HepG2 (cell line): ENCODE data around the gene SLC22A14. TPM values are rescaled to one million over a fixed set of nuclear protein-coding genes. Genes with fewer than 3 reads are reported as not detected.
A peak's percentile ranks its signal among the peaks of the same experiment; 100 is the strongest.

ENCODE experiments used
- ATAC-seq: fragments of 200-7000 bp; cut with Tn5 transposase; 3 replicates; pipeline ENCODE4 v1.9.1; 2020; ENCODE audit warnings: mild to moderate bottlenecking, moderate library complexity
- BruUV-seq: library from RNA; stranded (reverse); fragments of 400-500 nt; replicated peaks from 2 replicates; lab custom pipeline; 2021; lab: Mats Ljungman, UMichigan
- CTCF ChIA-PET: fragments of 300-600 bp; formaldehyde crosslinking; extraction: SDS; loops from one replicate; lab custom pipeline; 2021; ENCODE audit warnings: low total read pairs, inconsistent platforms, low intra/inter-chr PET ratio; lab: Yijun Ruan, JAX
- POLR2A ChIA-PET: fragments of 350-600 bp; sonication (Branson Sonifier 250); formaldehyde crosslinking; loops from one replicate; lab custom pipeline; 2020; ENCODE audit warnings: antibody characterized with exemption, inconsistent platforms; lab: Yijun Ruan, JAX
- DNase-seq: peaks from one replicate; pipeline ENCODE4 v3.0.0-alpha.2; 2015; ENCODE audit warnings: low spot score
- FAIRE-seq: peaks from 3 replicates; lab custom pipeline; 2011; peaks lifted over from hg19 to GRCh38; lab: Jason Lieb, UNC
- H2AFZ ChIP-seq: one replicate; pipeline ENCODE4 v1.6.1; 2011; ENCODE audit warnings: low read length, inconsistent platforms
- H3K27ac ChIP-seq: fragments of 300-600 bp; 3 replicates; pipeline ENCODE4 v1.8.0; 2011; ENCODE audit warnings: mixed run types, mild to moderate bottlenecking, mixed read lengths, low read length, inconsistent platforms; ENCODE audit not compliant: insufficient read depth; ENCODE audit errors: extremely low read length
- H3K27me3 ChIP-seq, 2 experiments: fragments of 200-600 bp in 1 of 2; 2 replicates in 1 of 2; 3 replicates in 1 of 2; pipeline versions ENCODE4 v1.6.0 to v1.8.0; 2011; ENCODE audit warnings: low read length in 2 of 2, mild to moderate bottlenecking in 2 of 2, moderate library complexity in 2 of 2, inconsistent platforms in 1 of 2; ENCODE audit not compliant: insufficient read depth in 2 of 2, control insufficient read depth in 1 of 2
- H3K36me3 ChIP-seq, 2 experiments: fragments of 200-600 bp in 1 of 2; replicated peaks in 1 of 2; 2 replicates in 1 of 2; 3 replicates in 1 of 2; pipeline versions ENCODE4 v1.5.1 to v1.8.0; 2011; ENCODE audit warnings: low read length in 2 of 2, inconsistent platforms in 1 of 2; ENCODE audit not compliant: insufficient read depth in 2 of 2, control insufficient read depth in 1 of 2
- H3K4me1 ChIP-seq: 2 replicates; pipeline ENCODE4 v1.5.1; 2012; ENCODE audit warnings: low read length, inconsistent platforms; ENCODE audit not compliant: insufficient read depth
- H3K4me2 ChIP-seq: 2 replicates; pipeline ENCODE4 v1.6.0; 2011; ENCODE audit warnings: low read depth, low read length, inconsistent platforms
- H3K4me3 ChIP-seq, 3 experiments: fragments of 200-600 bp in 1 of 3; sonication (generic), shearing (Covaris generic) in 1 of 3; replicated peaks in 1 of 3; 2 replicates each; pipeline ENCODE4 v1.5.1; 2011 to 2016; ENCODE audit warnings: low read length in 3 of 3, inconsistent platforms in 2 of 3, low read depth in 2 of 3, mild to moderate bottlenecking in 2 of 3, control low read depth in 1 of 3, mixed read lengths in 1 of 3; ENCODE audit not compliant: insufficient read depth in 1 of 3
- H3K79me2 ChIP-seq: one replicate; pipeline ENCODE4 v1.6.1; 2011; ENCODE audit warnings: low read length, inconsistent platforms; ENCODE audit not compliant: insufficient read depth
- H3K9ac ChIP-seq: 2 replicates; pipeline ENCODE4 v1.6.0; 2011; ENCODE audit warnings: mild to moderate bottlenecking, low read depth, low read length, inconsistent platforms; ENCODE audit not compliant: insufficient read depth
- H3K9me3 ChIP-seq: 2 replicates; pipeline ENCODE4 v1.5.1; 2012; ENCODE audit warnings: mild to moderate bottlenecking, low read length
- H4K20me1 ChIP-seq: 2 replicates; pipeline ENCODE4 v1.6.0; 2011; ENCODE audit warnings: inconsistent platforms, mild to moderate bottlenecking, low read length, moderate library complexity; ENCODE audit not compliant: insufficient read depth
- EED ChIP-seq: sonication (generic); formaldehyde crosslinking; IDR thresholded peaks from 2 replicates; pipeline ENCODE4 v1.5.0; 2020; ENCODE audit warnings: mild to moderate bottlenecking, missing genetic modification reagents
- HMGA1 ChIP-seq: sonication (generic); formaldehyde crosslinking; conservative IDR thresholded peaks from 2 replicates; pipeline ENCODE4 v1.4.0; 2020; ENCODE audit warnings: missing genetic modification reagents
- KLF15 ChIP-seq: sonication (generic); formaldehyde crosslinking; IDR thresholded peaks from 2 replicates; pipeline ENCODE4 v1.8.1; 2023; ENCODE audit warnings: borderline replicate concordance, mild to moderate bottlenecking, inconsistent platforms, missing genetic modification reagents, mixed read lengths
- KLF9 ChIP-seq: IDR thresholded peaks from 2 replicates; pipeline ENCODE4 v1.6.1; 2016; ENCODE audit warnings: low read depth
- MED8 ChIP-seq: sonication (generic); formaldehyde crosslinking; IDR thresholded peaks from 2 replicates; pipeline ENCODE4 v1.8.1; 2023; ENCODE audit warnings: mild to moderate bottlenecking, missing genetic modification reagents; ENCODE audit not compliant: insufficient replicate concordance
- NCOA2 ChIP-seq: sonication (generic); formaldehyde crosslinking; IDR thresholded peaks from 2 replicates; pipeline ENCODE4 v1.8.0; 2022; ENCODE audit warnings: inconsistent platforms
- NFE2 ChIP-seq: sonication (generic); formaldehyde crosslinking; IDR thresholded peaks from 2 replicates; pipeline ENCODE4 v1.4.0; 2020; ENCODE audit warnings: missing genetic modification reagents
- STAT5B ChIP-seq: sonication (generic); formaldehyde crosslinking; IDR thresholded peaks from 2 replicates; pipeline ENCODE4 v1.4.0; 2020; ENCODE audit warnings: missing genetic modification reagents
- TARDBP ChIP-seq: sonication (generic); formaldehyde crosslinking; IDR thresholded peaks from 2 replicates; pipeline ENCODE4 v1.8.0; 2022; ENCODE audit warnings: mild to moderate bottlenecking, missing genetic modification reagents
- TBX3 ChIP-seq: fragments of 450-650 bp; IDR thresholded peaks from 2 replicates; pipeline ENCODE4 v1.6.1; 2017; ENCODE audit warnings: antibody characterized with exemption, mild to moderate bottlenecking, inconsistent platforms, borderline replicate concordance
- THYN1 ChIP-seq: sonication (generic); formaldehyde crosslinking; IDR thresholded peaks from 2 replicates; pipeline ENCODE4 v1.8.1; 2023; ENCODE audit warnings: low read depth, mild to moderate bottlenecking, moderate library complexity, missing genetic modification reagents, borderline replicate concordance
- ZIK1 ChIP-seq: sonication (generic); formaldehyde crosslinking; IDR thresholded peaks from 2 replicates; pipeline ENCODE4 v1.5.0; 2020; ENCODE audit warnings: mild to moderate bottlenecking, low read depth, missing genetic modification reagents, borderline replicate concordance
- ZNF704 ChIP-seq: sonication (generic); formaldehyde crosslinking; IDR thresholded peaks from 2 replicates; pipeline ENCODE4 v1.8.1; 2023; ENCODE audit warnings: mild to moderate bottlenecking, inconsistent platforms, moderate library complexity, missing genetic modification reagents, borderline replicate concordance
- WGBS: methylation state at CpG from one replicate; pipeline ENCODE4 v1.1.6; 2017; ENCODE audit warnings: low lambda C conversion rate; 5-methylcytosine and 5-hydroxymethylcytosine counted together
- in situ Hi-C: cut with HindIII; loops from 2 replicates; pipeline ENCODE4 v1.10.0; 2017; ENCODE audit warnings: low pct_unique_long_range_greater_than_20kb; ENCODE audit not compliant: extremely low pct_ligation_motif_present
- intact Hi-C: fragments of 100-400 bp; cut with micrococcal nuclease; formaldehyde crosslinking; loops from one replicate; pipeline ENCODE4 v1.10.0; 2022; ENCODE audit not compliant: unreplicated experiment
- polyA plus RNA-seq, 8 experiments: library from polyadenylated mRNA; depleted of rRNA in 3 of 8; stranded (reverse) in 7 of 8; unstranded in 1 of 8; fragments of >200 nt; fragmentation: Illumina TruSeq in 4 of 8; extraction: Trizol in 4 of 8; gene quantifications; 2 replicates each; pipeline versions ENCODE4 v1.2.1 to v1.2.3, GENCODE V29; 2011 to 2016; ENCODE audit warnings: low read depth in 4 of 8, missing spikeins in 1 of 8, mixed read lengths in 1 of 8; ENCODE audit not compliant: insufficient read depth in 1 of 8
- total RNA-seq, 5 experiments: library from RNA; depleted of rRNA; stranded (reverse); fragments of >200 nt; fragmentation: Illumina TruSeq; extraction: Trizol; gene quantifications; 2 replicates each; pipeline ENCODE4 v1.2.3, GENCODE V29; 2016; ENCODE audit warnings: low read depth in 1 of 5
- TF ChIP-seq, protein P1 (sequence below): sonication (generic); formaldehyde crosslinking; conservative IDR thresholded peaks from 2 replicates; pipeline ENCODE4 v1.4.0; 2020; ENCODE audit warnings: missing genetic modification reagents
- TF ChIP-seq, protein P2 (sequence below): sonication (generic); formaldehyde crosslinking; IDR thresholded peaks from 2 replicates; pipeline ENCODE4 v1.4.0; 2020; ENCODE audit warnings: missing genetic modification reagents, borderline replicate concordance

SLC22A14 gene
- total and polyA plus RNA-seq, 2 of the 13 experiments (the other 11 are each of a cell fraction or from before 2014, with no cell fraction given) = 0.03 TPM; not detected in 1

- Histone ChIP-seq H3K4me2 (peak within 1 kb of the TSS; percentile 94), H2AFZ (peak within 1 kb of the TSS; percentile 12), H3K27me3 (no peaks in the 10 kb centered on the region), H3K9ac (peak within 1 kb of the TSS; percentile 91), H3K9me3 (no peaks in the 10 kb centered on the region), H3K36me3 (peaks cover 7 to 25% of the 10 kb centered on the region in 2 experiments), H3K4me1 (peaks cover 48% of the 10 kb centered on the region), H3K27ac (peak within 1 kb of the TSS; percentile 93), H4K20me1 (peaks cover 20% of the 10 kb centered on the region), H3K4me3 (peak within 1 kb of the TSS; percentile 89 to 100 (median 94)), H3K79me2 (peaks cover 48% of the 10 kb centered on the region)
- BruUV-seq = TSS peak; percentile 96
- 0% methylated on average over 13 of the region's 85 CpGs for WGBS
- CTCF ChIA-PET = interaction anchor here (1.5 kb wide), 1 partner anchor 133 kb away, joined by 8 read pairs; no protein-coding TSS in a partner anchor
- in situ Hi-C loops = loop anchor here (5.0 kb wide), 1 partner anchor 136 kb away; no protein-coding TSS in a partner anchor
- intact Hi-C loops = loop anchor here (2.0 kb wide), 2 partner anchors 134 to 214 kb away; no protein-coding TSS in a partner anchor
- ATAC-seq (peak; percentile 90), DNase-seq (peak; percentile 73), FAIRE-seq (no peak)
- POLR2A ChIA-PET = interaction anchor here (0.9 to 2.2 kb wide), 19 partner anchors 9 to 293 kb away, joined by 3 to 10 read pairs (median 4); partner anchors contain the start of genes ACAA1, ACVR2B, EXOG and OXSR1
- TF ChIP-seq, protein P1, sequence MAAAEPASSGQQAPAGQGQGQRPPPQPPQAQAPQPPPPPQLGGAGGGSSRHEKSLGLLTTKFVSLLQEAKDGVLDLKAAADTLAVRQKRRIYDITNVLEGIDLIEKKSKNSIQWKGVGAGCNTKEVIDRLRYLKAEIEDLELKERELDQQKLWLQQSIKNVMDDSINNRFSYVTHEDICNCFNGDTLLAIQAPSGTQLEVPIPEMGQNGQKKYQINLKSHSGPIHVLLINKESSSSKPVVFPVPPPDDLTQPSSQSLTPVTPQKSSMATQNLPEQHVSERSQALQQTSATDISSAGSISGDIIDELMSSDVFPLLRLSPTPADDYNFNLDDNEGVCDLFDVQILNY (CRISPR knock-in tag) = peak; percentile 81
- TF ChIP-seq STAT5B (peak; percentile 54; the same call in 1 of the 2 replicates), MED8 (CRISPR knock-in tag) (peak; percentile 72), ZNF704 (CRISPR knock-in tag) (peak; percentile 87), NCOA2 (CRISPR knock-in tag) (peak; percentile 68), ZIK1 (peak; percentile 97), KLF15 (CRISPR knock-in tag) (peak; percentile 87), NFE2 (CRISPR knock-in tag) (no peak), THYN1 (CRISPR knock-in tag) (no peak), EED (CRISPR knock-in tag) (peak; percentile 88; the same call in 1 of the 2 replicates), HMGA1 (CRISPR knock-in tag) (no peak), TARDBP (CRISPR knock-in tag) (peak; percentile 77), TBX3 (no peak; the same call in 1 of the 2 replicates), KLF9 (peak; percentile 75; the same call in 1 of the 2 replicates)
- TF ChIP-seq, protein P2, sequence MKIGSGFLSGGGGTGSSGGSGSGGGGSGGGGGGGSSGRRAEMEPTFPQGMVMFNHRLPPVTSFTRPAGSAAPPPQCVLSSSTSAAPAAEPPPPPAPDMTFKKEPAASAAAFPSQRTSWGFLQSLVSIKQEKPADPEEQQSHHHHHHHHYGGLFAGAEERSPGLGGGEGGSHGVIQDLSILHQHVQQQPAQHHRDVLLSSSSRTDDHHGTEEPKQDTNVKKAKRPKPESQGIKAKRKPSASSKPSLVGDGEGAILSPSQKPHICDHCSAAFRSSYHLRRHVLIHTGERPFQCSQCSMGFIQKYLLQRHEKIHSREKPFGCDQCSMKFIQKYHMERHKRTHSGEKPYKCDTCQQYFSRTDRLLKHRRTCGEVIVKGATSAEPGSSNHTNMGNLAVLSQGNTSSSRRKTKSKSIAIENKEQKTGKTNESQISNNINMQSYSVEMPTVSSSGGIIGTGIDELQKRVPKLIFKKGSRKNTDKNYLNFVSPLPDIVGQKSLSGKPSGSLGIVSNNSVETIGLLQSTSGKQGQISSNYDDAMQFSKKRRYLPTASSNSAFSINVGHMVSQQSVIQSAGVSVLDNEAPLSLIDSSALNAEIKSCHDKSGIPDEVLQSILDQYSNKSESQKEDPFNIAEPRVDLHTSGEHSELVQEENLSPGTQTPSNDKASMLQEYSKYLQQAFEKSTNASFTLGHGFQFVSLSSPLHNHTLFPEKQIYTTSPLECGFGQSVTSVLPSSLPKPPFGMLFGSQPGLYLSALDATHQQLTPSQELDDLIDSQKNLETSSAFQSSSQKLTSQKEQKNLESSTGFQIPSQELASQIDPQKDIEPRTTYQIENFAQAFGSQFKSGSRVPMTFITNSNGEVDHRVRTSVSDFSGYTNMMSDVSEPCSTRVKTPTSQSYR (CRISPR knock-in tag) = peak; percentile 29; the same call in 1 of the 2 replicates
These were observed 64.7 kb downstream of the SLC22A14 start, which contains the start of gene XYLB for GRCh38 chr3:38346587-38347410. Gene XYLB (plus strand): TSS chr3:38346785. CDS start chr3:38346869, 84 bp downstream.
